Mesendoderm (in vitro differentiated cells): ENCODE measurements around the gene FARP1.

ENCODE experiments used
- DNase-seq: peaks from one replicate; pipeline ENCODE4 v3.0.0; 2013
- H2AK5ac ChIP-seq: 2 replicates; pipeline ENCODE4 v1.6.1; 2013; ENCODE audit warnings: low read length, inconsistent platforms
- H2BK120ac ChIP-seq: 2 replicates; pipeline ENCODE4 v1.6.1; 2013; ENCODE audit warnings: low read depth, mild to moderate bottlenecking, low read length, moderate library complexity, mixed read lengths
- H2BK15ac ChIP-seq: replicated peaks from 2 replicates; pipeline ENCODE4 v1.6.1; 2013; ENCODE audit warnings: low read depth, mild to moderate bottlenecking, moderate library complexity
- H2BK5ac ChIP-seq: 2 replicates; pipeline ENCODE4 v1.6.1; 2013; ENCODE audit warnings: low read length, inconsistent platforms
- H3K18ac ChIP-seq: 2 replicates; pipeline ENCODE4 v1.6.1; 2013; ENCODE audit warnings: mild to moderate bottlenecking, low read length, mixed read lengths
- H3K23ac ChIP-seq: one replicate; pipeline ENCODE4 v1.6.1; 2013; ENCODE audit warnings: low read length
- H3K27ac ChIP-seq: 2 replicates; pipeline ENCODE4 v1.5.1; 2013; ENCODE audit warnings: low read depth, mild to moderate bottlenecking, inconsistent platforms, low read length, moderate library complexity
- H3K27me3 ChIP-seq: 2 replicates; pipeline ENCODE4 v1.6.1; 2013; ENCODE audit warnings: low read length, control low read depth, mild to moderate bottlenecking, inconsistent platforms; ENCODE audit not compliant: insufficient read depth, poor library complexity
- H3K36me3 ChIP-seq: 2 replicates; pipeline ENCODE4 v1.6.1; 2013; ENCODE audit warnings: low read length, inconsistent platforms; ENCODE audit not compliant: control insufficient read depth, insufficient read depth
- H3K4ac ChIP-seq: one replicate; pipeline ENCODE4 v1.6.1; 2013; ENCODE audit warnings: low read depth, mild to moderate bottlenecking, low read length, moderate library complexity
- H3K4me1 ChIP-seq: 2 replicates; pipeline ENCODE4 v1.6.1; 2013; ENCODE audit warnings: low read depth, low read length, inconsistent platforms; ENCODE audit not compliant: control insufficient read depth
- H3K4me2 ChIP-seq: 2 replicates; pipeline ENCODE4 v1.6.1; 2013; ENCODE audit warnings: low read length
- H3K4me3 ChIP-seq: 2 replicates; pipeline ENCODE4 v1.5.1; 2013; ENCODE audit warnings: mild to moderate bottlenecking, low read length
- H3K56ac ChIP-seq: one replicate; pipeline ENCODE4 v1.6.1; 2013; ENCODE audit warnings: low read length
- H3K79me1 ChIP-seq: 2 replicates; pipeline ENCODE4 v1.6.1; 2013; ENCODE audit warnings: low read length, inconsistent platforms
- H3K79me2 ChIP-seq: 2 replicates; pipeline ENCODE4 v1.6.1; 2013; ENCODE audit warnings: mild to moderate bottlenecking, low read length; ENCODE audit not compliant: control insufficient read depth, insufficient read depth
- H3K9ac ChIP-seq: 2 replicates; pipeline ENCODE4 v1.6.1; 2013; ENCODE audit warnings: low read length, inconsistent platforms
- H4K5ac ChIP-seq: one replicate; pipeline ENCODE4 v1.6.1; 2013; ENCODE audit warnings: low read length
- H4K8ac ChIP-seq: one replicate; pipeline ENCODE4 v1.6.1; 2013; ENCODE audit warnings: low read depth, mild to moderate bottlenecking, control low read depth, low read length, moderate library complexity
- WGBS: extraction: QIAGEN DNeasy Blood & Tissue Kit; methylation state at CpG from one replicate; pipeline ENCODE4 v1.1.7; 2013; ENCODE audit warnings: low lambda C conversion rate, missing lambda C conversion rate; ENCODE audit not compliant: insufficient coverage; ENCODE audit errors: extremely low coverage; 5-methylcytosine and 5-hydroxymethylcytosine counted together

Gene FARP1

GRCh38 chr13:98487016-98487415 lies 344.1 kb downstream of the FARP1 start:
- Histone ChIP-seq H2BK120ac (no peak overlapping the region), H3K4me3 (no peak overlapping the region), H3K27ac (no peak overlapping the region), H3K27me3 (no peaks in the 10 kb centered on the region), H3K4ac (no peak overlapping the region), H2BK15ac (no peak overlapping the region), H2BK5ac (no peak overlapping the region), H3K79me2 (peaks cover 72% of the 10 kb centered on the region), H3K56ac (no peak overlapping the region), H3K4me2 (no peak overlapping the region), H3K9ac (no peak overlapping the region), H3K18ac (no peak overlapping the region), H3K36me3 (no peaks in the 10 kb centered on the region), H2AK5ac (no peak overlapping the region), H3K23ac (no peak overlapping the region), H4K5ac (no peak overlapping the region), H3K79me1 (peaks cover 42% of the 10 kb centered on the region), H3K4me1 (peaks cover 13% of the 10 kb centered on the region), H4K8ac (no peak overlapping the region)
- no peak for DNase-seq
- no CpG with 5 or more reads among the region's 5 CpGs for whole genome bisulfite sequencing

GRCh38 chr13:98487522-98487921 lies 344.6 kb downstream of the FARP1 start:
- H2AK5ac ChIP-seq: no peak overlapping the region
- H2BK120ac ChIP-seq: no peak overlapping the region
- H3K56ac ChIP-seq: no peak overlapping the region
- no peak overlapping the region for H3K4me3 ChIP-seq
- DNase-seq: no peak
- no peak overlapping the region for H3K27ac ChIP-seq
- peaks cover 71% of the 10 kb centered on the region for H3K79me2 ChIP-seq
- no peak overlapping the region for H3K23ac ChIP-seq
- H3K27me3 ChIP-seq: no peaks in the 10 kb centered on the region
- no peak overlapping the region for H2BK5ac ChIP-seq
- H3K9ac ChIP-seq: no peak overlapping the region
- no peak overlapping the region for H2BK15ac ChIP-seq
- H4K5ac ChIP-seq: no peak overlapping the region
- H3K4ac ChIP-seq: no peak overlapping the region
- H3K79me1 ChIP-seq: peaks cover 40% of the 10 kb centered on the region
- peaks cover 13% of the 10 kb centered on the region for H3K4me1 ChIP-seq
- no peak overlapping the region for H4K8ac ChIP-seq
- no peak overlapping the region for H3K4me2 ChIP-seq
- no peak overlapping the region for H3K18ac ChIP-seq
- no CpG with 5 or more reads among the region's 5 CpGs for WGBS
- no peaks in the 10 kb centered on the region for H3K36me3 ChIP-seq

- Histone ChIP-seq H3K27me3 (no peaks in the 10 kb centered on the region), H3K27ac (no peak overlapping the region), H3K23ac (no peak overlapping the region), H2BK5ac (no peak overlapping the region), H3K4me1 (peaks cover 12% of the 10 kb centered on the region), H3K36me3 (no peaks in the 10 kb centered on the region), H3K56ac (no peak overlapping the region), H3K79me2 (peaks cover 62% of the 10 kb centered on the region), H3K79me1 (peaks cover 31% of the 10 kb centered on the region), H3K9ac (no peak overlapping the region), H2BK15ac (no peak overlapping the region), H4K5ac (no peak overlapping the region), H3K4ac (no peak overlapping the region), H4K8ac (no peak overlapping the region), H2AK5ac (no peak overlapping the region), H3K18ac (no peak overlapping the region), H2BK120ac (no peak overlapping the region), H3K4me2 (no peak overlapping the region), H3K4me3 (no peak overlapping the region)
- DNase-seq: no peak
- no CpG with 5 or more reads among the region's 11 CpGs for WGBS
Observed at GRCh38 chr13:98488736-98489135, 345.8 kb downstream of the FARP1 start.

- Histone ChIP-seq H2BK5ac (no peak overlapping the region), H3K4me3 (no peak overlapping the region), H3K27ac (no peak overlapping the region), H2AK5ac (no peak overlapping the region), H2BK120ac (no peak overlapping the region), H3K79me2 (peaks cover 56% of the 10 kb centered on the region), H3K36me3 (no peaks in the 10 kb centered on the region), H3K27me3 (no peaks in the 10 kb centered on the region), H3K9ac (no peak overlapping the region), H3K23ac (no peak overlapping the region), H3K18ac (no peak overlapping the region), H2BK15ac (no peak overlapping the region), H4K5ac (no peak overlapping the region), H4K8ac (no peak overlapping the region), H3K79me1 (peaks cover 28% of the 10 kb centered on the region), H3K56ac (no peak overlapping the region), H3K4me2 (no peak overlapping the region), H3K4ac (no peak overlapping the region), H3K4me1 (peaks cover 5% of the 10 kb centered on the region)
- WGBS: no CpG with 5 or more reads among the region's 8 CpGs
- DNase-seq: no peak
Observed at GRCh38 chr13:98489446-98490194, 346.7 kb downstream of the FARP1 start.

GRCh38 chr13:98490195-98490836 lies 347.4 kb downstream of the FARP1 start:
- H2AK5ac ChIP-seq: no peak overlapping the region
- no peak overlapping the region for H3K4me3 ChIP-seq
- H3K27ac ChIP-seq: no peak overlapping the region
- DNase-seq: no peak
- H4K5ac ChIP-seq: no peak overlapping the region
- no peaks in the 10 kb centered on the region for H3K36me3 ChIP-seq
- no peak overlapping the region for H3K4ac ChIP-seq
- H3K56ac ChIP-seq: no peak overlapping the region
- peaks cover 2% of the 10 kb centered on the region for H3K4me1 ChIP-seq
- H4K8ac ChIP-seq: no peak overlapping the region
- no CpG with 5 or more reads among the region's 9 CpGs for WGBS
- peaks cover 59% of the 10 kb centered on the region for H3K79me2 ChIP-seq
- peaks cover 31% of the 10 kb centered on the region for H3K79me1 ChIP-seq
- H3K4me2 ChIP-seq: no peak overlapping the region
- H2BK5ac ChIP-seq: no peak overlapping the region
- H3K18ac ChIP-seq: no peak overlapping the region
- H3K9ac ChIP-seq: no peak overlapping the region
- H2BK120ac ChIP-seq: no peak overlapping the region
- H2BK15ac ChIP-seq: no peak overlapping the region
- no peaks in the 10 kb centered on the region for H3K27me3 ChIP-seq
- no peak overlapping the region for H3K23ac ChIP-seq
